ENCODE measurements around the gene FAM170A.

GRCh38 chr5:119630752-119631440 is 1.5 kb downstream of the FAM170A start:
- TF ChIP-seq, protein P1, sequence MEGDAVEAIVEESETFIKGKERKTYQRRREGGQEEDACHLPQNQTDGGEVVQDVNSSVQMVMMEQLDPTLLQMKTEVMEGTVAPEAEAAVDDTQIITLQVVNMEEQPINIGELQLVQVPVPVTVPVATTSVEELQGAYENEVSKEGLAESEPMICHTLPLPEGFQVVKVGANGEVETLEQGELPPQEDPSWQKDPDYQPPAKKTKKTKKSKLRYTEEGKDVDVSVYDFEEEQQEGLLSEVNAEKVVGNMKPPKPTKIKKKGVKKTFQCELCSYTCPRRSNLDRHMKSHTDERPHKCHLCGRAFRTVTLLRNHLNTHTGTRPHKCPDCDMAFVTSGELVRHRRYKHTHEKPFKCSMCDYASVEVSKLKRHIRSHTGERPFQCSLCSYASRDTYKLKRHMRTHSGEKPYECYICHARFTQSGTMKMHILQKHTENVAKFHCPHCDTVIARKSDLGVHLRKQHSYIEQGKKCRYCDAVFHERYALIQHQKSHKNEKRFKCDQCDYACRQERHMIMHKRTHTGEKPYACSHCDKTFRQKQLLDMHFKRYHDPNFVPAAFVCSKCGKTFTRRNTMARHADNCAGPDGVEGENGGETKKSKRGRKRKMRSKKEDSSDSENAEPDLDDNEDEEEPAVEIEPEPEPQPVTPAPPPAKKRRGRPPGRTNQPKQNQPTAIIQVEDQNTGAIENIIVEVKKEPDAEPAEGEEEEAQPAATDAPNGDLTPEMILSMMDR (IDR thresholded peaks at IDR 0.05; ENCODE audit: low read depth, low read length, missing input control) = no peak
- TF ChIP-seq REST (IDR thresholded peaks at IDR 0.05) (no peak), RAD21 (IDR thresholded peaks at IDR 0.05) (no peak), GABPA (IDR thresholded peaks at IDR 0.05 in 1 of 2, conservative IDR thresholded peaks at IDR 0.05 in 1 of 2) (no peak), MAX (IDR thresholded peaks at IDR 0.05) (no peak), TAF1 (conservative IDR thresholded peaks at IDR 0.05) (no peak), EGR1 (IDR thresholded peaks at IDR 0.05; ENCODE audit: low read depth in 2 of 2) (no peak)

Data from liver (tissue), 3 donors.